OCI-LY3 (cell line): ENCODE measurements around the gene ADARB2.

ENCODE experiments used
- EZH2phosphoT487 ChIP-seq: fragments of 200-600 bp; shearing (Covaris generic); IDR thresholded peaks from 2 replicates; pipeline ENCODE4 v1.6.1; 2018; ENCODE audit warnings: antibody characterized with exemption, mixed run types, low read depth
- TF ChIP-seq, protein P1 (sequence below): fragments of 200-600, 300-600 bp; sonication (generic); IDR thresholded peaks from 2 replicates; pipeline ENCODE4 v1.5.1; 2014; ENCODE audit warnings: antibody characterized with exemption, low read length, low read depth

DNA sequence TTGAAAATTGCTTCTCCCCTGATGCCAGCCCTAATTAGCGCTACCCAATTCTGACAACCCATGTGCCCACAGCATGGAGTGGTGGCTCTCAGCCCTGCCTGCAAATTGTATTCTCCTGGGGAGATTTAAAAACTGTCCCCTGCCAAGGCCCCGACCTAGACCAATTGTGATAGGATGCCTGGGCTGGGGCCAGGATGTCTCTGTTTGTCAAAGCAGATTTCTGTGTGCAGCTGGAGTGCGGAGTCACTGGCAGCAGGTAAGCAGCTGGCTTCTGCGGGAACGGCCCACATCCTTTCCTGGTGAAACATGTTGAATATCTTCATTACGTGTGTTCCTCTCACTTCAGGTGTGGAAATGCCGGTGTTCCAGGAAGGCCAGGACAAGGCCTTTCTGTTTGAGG is 442.6 kb downstream of the ADARB2 start:
- TF ChIP-seq, protein P1, sequence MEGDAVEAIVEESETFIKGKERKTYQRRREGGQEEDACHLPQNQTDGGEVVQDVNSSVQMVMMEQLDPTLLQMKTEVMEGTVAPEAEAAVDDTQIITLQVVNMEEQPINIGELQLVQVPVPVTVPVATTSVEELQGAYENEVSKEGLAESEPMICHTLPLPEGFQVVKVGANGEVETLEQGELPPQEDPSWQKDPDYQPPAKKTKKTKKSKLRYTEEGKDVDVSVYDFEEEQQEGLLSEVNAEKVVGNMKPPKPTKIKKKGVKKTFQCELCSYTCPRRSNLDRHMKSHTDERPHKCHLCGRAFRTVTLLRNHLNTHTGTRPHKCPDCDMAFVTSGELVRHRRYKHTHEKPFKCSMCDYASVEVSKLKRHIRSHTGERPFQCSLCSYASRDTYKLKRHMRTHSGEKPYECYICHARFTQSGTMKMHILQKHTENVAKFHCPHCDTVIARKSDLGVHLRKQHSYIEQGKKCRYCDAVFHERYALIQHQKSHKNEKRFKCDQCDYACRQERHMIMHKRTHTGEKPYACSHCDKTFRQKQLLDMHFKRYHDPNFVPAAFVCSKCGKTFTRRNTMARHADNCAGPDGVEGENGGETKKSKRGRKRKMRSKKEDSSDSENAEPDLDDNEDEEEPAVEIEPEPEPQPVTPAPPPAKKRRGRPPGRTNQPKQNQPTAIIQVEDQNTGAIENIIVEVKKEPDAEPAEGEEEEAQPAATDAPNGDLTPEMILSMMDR, result no peak
- no peak for TF ChIP-seq EZH2phosphoT487
